Lung (tissue), 12 donors: ENCODE results near the gene ASAP2. TPM values are rescaled to one million over a fixed set of nuclear protein-coding genes. Genes with fewer than 3 reads are reported as not detected.

ENCODE experiments used
- ATAC-seq: fragments of 200-7000 bp; cut with Tn5 transposase; one replicate; pipeline ENCODE4 v1.9.1; 2020; ENCODE audit warnings: moderate number of reproducible peaks; ENCODE audit not compliant: insufficient read depth, low FRiP score
- DNase-seq, 3 donors: peaks; one replicate each; pipeline ENCODE4 v3.0.0-alpha.2; 2013 to 2017
- H3K27ac ChIP-seq, 2 donors: one replicate each; pipeline ENCODE4 v1.5.1; 2013; ENCODE audit warnings: mild to moderate bottlenecking in 2 of 2, moderate library complexity in 2 of 2, control low read depth in 1 of 2, inconsistent platforms in 1 of 2, low read depth in 1 of 2, low read length in 1 of 2
- H3K27me3 ChIP-seq, 3 donors: one replicate each; pipeline ENCODE4 v1.5.1; 2013; ENCODE audit warnings: low read length in 2 of 3; ENCODE audit not compliant: control insufficient read depth in 3 of 3, insufficient read depth in 3 of 3
- H3K36me3 ChIP-seq, 4 donors: one replicate each; pipeline ENCODE4 v1.5.1; 2013; ENCODE audit warnings: low read length in 4 of 4, mild to moderate bottlenecking in 1 of 4, moderate library complexity in 1 of 4; ENCODE audit not compliant: control insufficient read depth in 4 of 4, insufficient read depth in 4 of 4
- H3K4me1 ChIP-seq, 5 donors: one replicate each; pipeline ENCODE4 v1.5.1; 2013; ENCODE audit warnings: low read length in 5 of 5, mild to moderate bottlenecking in 2 of 5, moderate library complexity in 1 of 5; ENCODE audit not compliant: control insufficient read depth in 5 of 5, insufficient read depth in 5 of 5
- H3K4me3 ChIP-seq: one replicate; pipeline ENCODE4 v1.5.1; 2013; ENCODE audit warnings: mild to moderate bottlenecking, control low read depth, moderate library complexity
- H3K9ac ChIP-seq, 2 donors: one replicate each; pipeline ENCODE4 v1.5.1; 2013; ENCODE audit warnings: low read length in 2 of 2, control low read depth in 1 of 2; ENCODE audit not compliant: insufficient read depth in 1 of 2
- H3K9me3 ChIP-seq, 4 donors: one replicate each; pipeline ENCODE4 v1.5.1; 2013; ENCODE audit warnings: low read length in 3 of 4, mild to moderate bottlenecking in 1 of 4, moderate library complexity in 1 of 4; ENCODE audit not compliant: control insufficient read depth in 4 of 4, insufficient read depth in 3 of 4
- WGBS, 2 donors: extraction: QIAGEN DNeasy Blood & Tissue Kit; methylation state at CpG; one replicate each; pipeline ENCODE4 v1.1.7; 2013; 5-methylcytosine and 5-hydroxymethylcytosine counted together
- polyA plus RNA-seq, 2 donors: library from polyadenylated mRNA; stranded (reverse); fragments of 200-250 nt; gene quantifications; one replicate each; pipeline ENCODE4 v1.2.1, GENCODE V29; 2013
- total RNA-seq, 2 donors: library from RNA; depleted of rRNA in 1 of 2; stranded (reverse); fragments of >200 nt in 1 of 2; gene quantifications; one replicate each; pipeline ENCODE4 v1.2.1, GENCODE V29; 2014 to 2021
- TF ChIP-seq, protein P1 (sequence below): IDR thresholded peaks from 2 replicates; pipeline ENCODE4 v1.5.1; 2012; ENCODE audit warnings: mild to moderate bottlenecking; ENCODE audit errors: control extremely low read depth, extremely low read depth
- donor health status: control.
- donor health status: control.
- donor health status: Bipolar disorder and iron deficiency.
- donor health status: healthy.
- donor health status: DM: yes; HTN: yes; CAD: no.

The ASAP2 gene
- total and polyA plus RNA-seq, 4 donors: 7.4 to 30.9 (median 17.0) TPM

GRCh38 chr2:9318461-9319337 is 112.1 kb downstream of the ASAP2 start:
- DNase-seq (peak; percentile 60 to 79 (median 69)), ATAC-seq (peak; percentile 30)
- 67 to 86% methylated on average over 29 of the region's 29 CpGs for WGBS, 2 donors

GRCh38 chr2:9319338-9319715 is 112.7 kb downstream of the ASAP2 start:
- no peaks in the 10 kb centered on the region for H3K9me3 ChIP-seq
- ATAC-seq (no peak), DNase-seq (no peak)
- H3K9ac ChIP-seq: no peak overlapping the region
- TF ChIP-seq, protein P1, sequence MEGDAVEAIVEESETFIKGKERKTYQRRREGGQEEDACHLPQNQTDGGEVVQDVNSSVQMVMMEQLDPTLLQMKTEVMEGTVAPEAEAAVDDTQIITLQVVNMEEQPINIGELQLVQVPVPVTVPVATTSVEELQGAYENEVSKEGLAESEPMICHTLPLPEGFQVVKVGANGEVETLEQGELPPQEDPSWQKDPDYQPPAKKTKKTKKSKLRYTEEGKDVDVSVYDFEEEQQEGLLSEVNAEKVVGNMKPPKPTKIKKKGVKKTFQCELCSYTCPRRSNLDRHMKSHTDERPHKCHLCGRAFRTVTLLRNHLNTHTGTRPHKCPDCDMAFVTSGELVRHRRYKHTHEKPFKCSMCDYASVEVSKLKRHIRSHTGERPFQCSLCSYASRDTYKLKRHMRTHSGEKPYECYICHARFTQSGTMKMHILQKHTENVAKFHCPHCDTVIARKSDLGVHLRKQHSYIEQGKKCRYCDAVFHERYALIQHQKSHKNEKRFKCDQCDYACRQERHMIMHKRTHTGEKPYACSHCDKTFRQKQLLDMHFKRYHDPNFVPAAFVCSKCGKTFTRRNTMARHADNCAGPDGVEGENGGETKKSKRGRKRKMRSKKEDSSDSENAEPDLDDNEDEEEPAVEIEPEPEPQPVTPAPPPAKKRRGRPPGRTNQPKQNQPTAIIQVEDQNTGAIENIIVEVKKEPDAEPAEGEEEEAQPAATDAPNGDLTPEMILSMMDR: no peak
- H3K27ac ChIP-seq: peak overlapping the region in 1 of 2 donors; percentile 75
- H3K27me3 ChIP-seq: no peaks in the 10 kb centered on the region
- H3K4me3 ChIP-seq: no peak overlapping the region
- peaks cover 0 to 6% (median 5%) of the 10 kb centered on the region in 5 donors for H3K4me1 ChIP-seq
- 91 to 95% methylated on average over 8 of the region's 8 CpGs for WGBS, 2 donors
- peaks cover 0 to 7% (median 2%) of the 10 kb centered on the region in 4 donors for H3K36me3 ChIP-seq

More at GRCh38 chr2:9318461-9319337, 112.1 kb downstream of the ASAP2 start:
- H3K9me3 ChIP-seq: no peaks in the 10 kb centered on the region
- H3K27ac ChIP-seq: peak overlapping the region in 1 of 2 donors; percentile 75
- H3K9ac ChIP-seq: no peak overlapping the region
- TF ChIP-seq, protein P1: no peak
- H3K4me1 ChIP-seq: peaks cover 0 to 6% (median 5%) of the 10 kb centered on the region in 5 donors
- no peaks in the 10 kb centered on the region for H3K27me3 ChIP-seq
- peaks cover 0 to 4% (median 2%) of the 10 kb centered on the region in 4 donors for H3K36me3 ChIP-seq
- no peak overlapping the region for H3K4me3 ChIP-seq

- Histone ChIP-seq H3K9ac (no peak overlapping the region), H3K9me3 (no peaks in the 10 kb centered on the region), H3K4me1 (peaks cover 0 to 17% (median 7%) of the 10 kb centered on the region in 5 donors), H3K27me3 (no peaks in the 10 kb centered on the region), H3K27ac (no peak overlapping the region), H3K4me3 (no peak overlapping the region), H3K36me3 (peaks cover 0 to 7% (median 3%) of the 10 kb centered on the region in 4 donors)
- 86 to 93% methylated on average over 7 of the region's 7 CpGs for WGBS, 2 donors
- DNase-seq (no peak), ATAC-seq (no peak)
- TF ChIP-seq, protein P1: no peak
These were observed 116.0 kb downstream of the ASAP2 start for GRCh38 chr2:9322576-9322975.
